ENCODE data around the gene RELN.

GRCh38 chr7:103854611-103855010 is 134.8 kb downstream of the RELN start:
- TF ChIP-seq CTCF (conservative IDR thresholded peaks at IDR 0.05; ENCODE audit: low read depth, low read length), result no peak
- TF ChIP-seq EZH2 (IDR thresholded peaks at IDR 0.05; ENCODE audit: low read length, unreplicated experiment), result no peak
